UCSD-AML1 (cell line): ENCODE results near the gene FRAS1.
"Not testable (repeated sequence)": the region's sequence is repeated elsewhere in the genome, so short reads cannot be mapped to it uniquely, and the experiment has no call there.

Experiments
- DNase-seq: peaks from one replicate; lab custom pipeline; 2025; ENCODE audit not compliant: unreplicated experiment; lab: John Stamatoyannopoulos, UW

The FRAS1 gene

DNA sequence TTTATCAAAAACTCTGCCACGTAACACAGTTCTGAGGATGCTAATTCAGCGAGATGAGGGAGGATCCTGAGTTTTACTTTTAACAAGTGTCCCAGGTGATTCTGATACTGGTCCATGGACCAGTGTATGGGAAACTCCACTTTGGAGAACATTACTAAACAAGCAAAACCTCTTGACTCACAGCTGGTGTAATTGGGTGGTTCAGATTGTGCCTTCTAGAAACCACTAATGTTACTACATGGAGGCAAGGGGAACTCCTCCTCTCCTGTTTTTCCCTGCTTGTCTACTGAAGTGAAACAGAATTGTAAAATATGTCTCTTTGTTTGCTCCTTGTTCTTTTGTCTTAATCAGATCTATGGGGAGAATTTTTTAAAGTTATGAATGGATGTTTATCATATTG, 62.6 kb downstream of the FRAS1 start:
- DNase-seq = no peak

DNA sequence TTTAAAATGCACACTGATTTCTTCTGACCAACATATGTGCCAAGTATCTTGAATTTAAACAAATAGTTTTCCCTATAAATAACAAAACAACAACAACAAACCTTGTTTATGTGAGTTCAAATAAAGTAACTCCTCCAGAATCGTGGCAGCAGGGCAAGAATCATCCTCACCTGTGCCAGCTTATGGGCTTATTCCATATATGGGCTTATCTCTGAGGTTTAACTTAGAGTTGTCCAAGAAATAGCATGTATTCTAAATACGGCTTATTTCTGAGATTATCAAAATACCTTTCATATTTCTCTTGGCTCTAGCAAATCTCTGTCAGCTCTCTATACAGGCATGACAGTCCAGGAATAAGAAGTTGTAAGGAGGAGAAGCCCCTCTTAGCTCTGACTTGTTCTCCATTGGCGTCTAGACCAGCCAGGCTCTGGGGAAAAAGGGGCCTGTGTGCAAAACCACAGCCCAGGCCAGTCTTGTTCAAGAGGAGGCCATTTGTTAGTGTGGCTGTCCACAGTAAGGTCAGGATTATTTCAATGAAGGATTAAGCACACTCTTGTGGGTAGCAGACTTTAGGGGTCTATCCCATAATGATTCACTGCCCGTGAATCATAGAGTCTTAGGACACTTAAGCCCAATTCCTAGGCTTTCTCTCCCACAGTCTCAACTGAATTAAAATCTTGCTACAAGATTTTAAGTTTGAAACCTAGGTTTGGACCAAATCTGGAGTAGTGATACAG, 63.2 kb downstream of the FRAS1 start:
- DNase-seq = no peak

DNA sequence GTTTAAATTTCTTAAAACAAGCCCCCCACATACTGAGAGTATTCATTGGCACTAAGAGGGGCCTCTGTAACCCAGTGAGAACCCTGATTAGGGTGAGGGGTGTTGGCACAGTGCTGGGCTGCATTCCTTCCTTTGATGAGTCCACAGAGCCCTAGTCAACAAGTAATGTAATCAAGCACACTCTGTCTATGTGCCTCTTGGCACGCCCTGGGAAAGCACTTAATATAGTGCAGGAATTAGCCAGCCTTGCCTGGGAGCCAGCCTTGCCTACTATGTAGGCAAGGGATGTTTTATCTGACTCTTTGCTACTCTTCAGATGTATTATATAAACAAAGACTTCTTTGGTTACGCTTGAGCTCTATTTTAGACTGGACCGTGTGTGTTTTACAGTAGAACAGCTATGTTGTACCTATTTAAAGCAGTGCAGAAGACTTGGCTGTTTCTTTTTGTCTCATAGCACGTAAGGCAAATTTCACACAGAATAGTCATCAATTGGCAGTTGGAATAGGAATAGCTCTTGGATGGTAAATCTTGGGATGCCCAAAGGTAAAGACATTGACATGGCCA, 64.3 kb downstream of the FRAS1 start:
- no peak for DNase-seq

DNA sequence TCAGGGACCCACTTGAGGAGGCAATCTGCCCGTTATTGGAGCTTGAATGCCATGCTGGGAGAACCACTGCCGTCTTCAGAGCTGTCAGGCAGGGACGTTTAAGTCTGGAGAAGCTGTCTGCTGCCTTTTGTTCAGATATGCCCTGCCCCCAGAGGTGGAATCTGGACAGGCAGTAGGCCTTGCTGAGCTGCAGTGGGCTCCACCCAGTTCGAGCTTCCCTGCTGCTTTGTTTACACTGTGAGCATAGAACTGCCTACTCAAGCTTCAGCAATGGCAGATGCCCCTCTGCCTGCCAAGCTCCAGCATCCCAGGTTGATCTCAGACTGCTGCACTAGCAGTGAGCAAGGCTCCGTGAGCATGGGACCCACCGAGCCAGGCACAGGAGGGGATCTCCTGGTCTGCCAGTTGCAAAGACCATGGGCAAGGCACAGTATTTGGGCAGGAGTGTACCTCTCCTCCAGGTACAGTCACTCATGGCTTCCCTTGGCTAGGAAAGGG, 68.8 kb downstream of the FRAS1 start:
- DNase-seq = not testable (repeated sequence)

DNA sequence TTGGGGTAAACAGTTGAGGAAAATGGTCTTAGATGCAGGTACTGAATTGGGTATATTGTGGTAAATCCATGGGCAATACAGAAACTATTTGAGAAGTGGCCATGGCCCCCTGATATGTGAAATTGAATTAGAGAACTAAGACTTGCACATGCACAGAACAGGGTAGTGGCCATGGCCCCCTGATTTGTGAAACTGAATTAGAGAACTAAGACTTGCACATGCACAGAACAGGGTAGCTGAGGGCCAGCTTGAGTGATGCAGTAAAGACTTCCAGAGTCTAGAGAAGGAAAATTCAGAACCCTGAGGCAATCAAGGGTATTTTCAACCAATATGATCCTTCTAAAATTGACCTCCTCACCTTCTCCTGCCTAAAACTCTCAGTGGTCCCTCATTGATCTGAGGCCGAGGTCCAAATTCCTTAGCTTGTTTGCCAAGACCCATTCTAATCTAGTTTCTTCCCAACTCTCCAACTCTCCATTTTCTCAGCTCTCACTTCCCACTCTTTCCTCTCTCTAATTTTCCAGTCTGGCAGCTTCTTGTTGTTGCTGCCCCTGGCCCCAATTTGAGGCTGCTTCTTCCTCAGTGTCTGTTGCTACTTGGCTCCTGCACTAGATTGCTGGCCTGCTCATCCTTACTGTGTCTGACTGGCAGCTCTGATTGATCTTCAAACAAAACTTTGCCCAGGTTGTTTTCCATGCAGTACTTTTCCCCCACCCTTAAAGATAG, 72.4 kb downstream of the FRAS1 start:
- no peak for DNase-seq

DNA sequence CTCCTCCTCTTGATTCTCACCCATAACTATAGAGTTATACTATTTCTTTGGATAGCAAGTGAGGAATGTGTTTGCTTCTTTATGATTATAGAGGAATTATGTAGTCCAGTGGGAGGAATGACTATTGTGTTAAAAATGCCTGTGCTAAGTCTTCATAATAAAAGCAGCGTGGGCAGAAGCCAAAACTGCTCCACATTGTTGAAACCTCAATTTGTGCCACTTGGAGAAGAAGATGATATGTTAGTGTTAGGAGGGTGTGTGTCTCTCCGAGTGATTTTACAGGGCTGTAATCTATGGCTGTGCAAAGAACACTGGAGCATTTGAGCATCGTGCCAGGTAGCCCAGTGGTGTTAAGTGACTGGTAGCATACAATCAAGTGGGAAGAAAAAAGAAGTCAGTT, 74.3 kb downstream of the FRAS1 start:
- no peak for DNase-seq

DNA sequence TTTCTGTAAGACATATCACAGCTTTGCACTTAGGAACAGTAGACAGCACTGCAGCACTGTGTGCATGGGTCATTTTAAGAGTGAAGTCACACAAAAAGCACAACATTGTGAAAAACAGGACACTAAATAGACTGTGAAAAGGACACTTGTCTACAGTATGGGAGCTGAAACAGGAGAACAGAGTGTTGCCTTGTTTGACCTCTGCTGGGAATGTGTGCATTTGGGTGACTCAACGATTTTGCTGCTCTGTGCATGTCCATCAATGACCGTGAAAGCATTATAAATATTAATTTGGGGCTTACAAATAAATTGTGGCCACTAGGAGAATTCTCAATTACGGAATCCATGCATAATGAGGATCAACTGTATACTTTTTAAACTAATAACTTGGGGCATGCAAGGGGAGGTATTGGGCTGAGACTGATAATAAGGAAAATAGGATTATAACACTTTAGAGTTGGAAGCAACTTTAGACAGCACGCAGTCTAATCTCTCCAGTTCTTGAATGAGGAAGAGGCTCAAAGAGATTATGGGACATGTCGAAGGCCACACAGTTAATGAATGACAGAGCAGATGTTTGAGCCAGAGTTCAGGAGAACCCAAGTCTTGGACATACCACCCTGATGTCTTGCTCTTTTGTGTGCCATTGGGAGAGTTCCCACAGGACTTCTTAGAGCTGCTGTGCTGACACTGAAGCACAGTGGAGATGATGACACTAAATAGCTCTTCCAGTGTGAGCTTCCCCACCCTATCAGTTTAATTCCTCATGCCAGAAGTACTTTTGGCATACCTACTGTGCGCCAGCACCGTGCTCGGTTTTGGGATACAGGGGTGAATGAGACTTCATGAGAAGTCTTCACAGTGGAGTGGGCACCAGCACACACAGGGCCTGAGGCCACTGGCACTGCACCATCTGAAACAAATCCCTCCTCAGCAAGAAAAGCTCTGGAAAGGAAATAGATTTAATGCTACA, 79.3 kb downstream of the FRAS1 start:
- no peak for DNase-seq

DNA sequence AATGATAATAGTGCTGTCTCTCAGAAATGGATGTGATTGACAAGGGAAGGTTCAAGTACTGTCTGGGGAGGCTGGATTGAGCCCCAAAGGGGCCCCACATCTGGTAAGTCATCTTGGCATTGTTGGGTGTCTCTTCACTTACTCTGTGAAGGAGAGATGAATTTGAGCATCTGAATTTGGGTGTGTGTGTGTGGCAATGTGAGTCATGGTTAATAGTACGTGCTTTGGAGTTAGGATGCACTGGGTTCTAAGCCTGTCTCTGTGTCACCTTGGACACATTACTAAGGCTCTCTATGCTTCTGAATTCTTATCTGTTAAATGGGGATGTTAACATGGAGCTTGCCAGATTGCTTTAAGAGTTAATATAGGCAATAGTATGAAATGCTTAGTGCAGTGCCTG, 80.4 kb downstream of the FRAS1 start:
- no peak for DNase-seq

DNA sequence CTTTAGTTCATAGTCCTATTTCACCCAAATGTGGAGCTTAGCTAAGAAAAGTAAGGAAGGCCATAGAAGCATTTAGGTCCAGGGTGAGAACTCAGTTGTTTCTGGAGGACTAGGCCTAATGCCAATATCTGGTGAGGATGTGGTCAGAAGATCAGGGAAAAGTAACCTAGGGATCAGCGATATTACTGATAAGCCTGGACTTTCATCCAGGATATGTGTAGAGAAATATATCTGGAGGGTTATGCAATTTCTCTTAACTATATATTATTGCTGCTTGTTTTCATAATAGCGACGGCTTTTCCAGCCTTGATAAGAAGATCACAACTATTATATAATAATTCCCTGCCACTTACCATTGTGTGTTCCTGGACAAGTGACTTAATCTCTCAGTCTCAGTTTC, 81.1 kb downstream of the FRAS1 start:
- no peak for DNase-seq

DNA sequence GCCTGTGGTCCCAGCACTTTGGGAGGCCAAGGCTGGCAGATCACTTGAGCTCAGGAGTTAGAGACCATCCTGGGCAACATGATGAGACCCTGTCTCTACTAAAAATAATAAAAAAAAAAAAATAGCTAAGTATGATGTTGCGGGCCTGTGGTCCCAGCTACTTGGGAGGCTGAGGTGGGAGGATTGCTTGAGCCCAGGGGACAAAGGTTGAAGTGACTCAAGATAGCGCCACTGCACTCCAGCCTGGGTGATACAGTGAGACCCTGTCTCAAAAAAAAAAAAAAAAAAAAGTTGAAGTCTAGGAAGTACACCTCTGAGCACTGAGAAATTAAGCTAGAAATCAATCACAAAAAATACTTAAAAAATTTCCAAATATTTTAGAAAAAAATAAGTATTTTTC, 86.5 kb downstream of the FRAS1 start:
- DNase-seq = no peak

DNA sequence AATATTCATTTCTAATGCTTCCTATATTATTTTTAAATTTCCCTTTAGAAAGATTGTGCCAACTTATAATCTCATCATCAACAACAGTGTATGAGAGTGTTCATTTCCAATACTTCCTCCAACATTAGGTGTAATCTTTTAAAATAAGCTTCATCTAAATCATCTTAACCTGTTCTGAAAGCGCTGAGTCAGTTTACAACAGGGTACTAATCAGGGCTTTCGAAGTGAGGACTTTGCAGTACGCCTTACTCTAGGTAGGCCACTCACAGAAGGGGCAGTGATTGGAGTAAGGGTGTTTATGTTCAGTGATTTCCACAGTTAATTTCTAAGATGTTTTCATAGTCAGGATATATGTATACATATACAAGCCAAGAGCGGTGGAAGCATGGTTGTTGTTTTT, 87.9 kb downstream of the FRAS1 start:
- no peak for DNase-seq

DNA sequence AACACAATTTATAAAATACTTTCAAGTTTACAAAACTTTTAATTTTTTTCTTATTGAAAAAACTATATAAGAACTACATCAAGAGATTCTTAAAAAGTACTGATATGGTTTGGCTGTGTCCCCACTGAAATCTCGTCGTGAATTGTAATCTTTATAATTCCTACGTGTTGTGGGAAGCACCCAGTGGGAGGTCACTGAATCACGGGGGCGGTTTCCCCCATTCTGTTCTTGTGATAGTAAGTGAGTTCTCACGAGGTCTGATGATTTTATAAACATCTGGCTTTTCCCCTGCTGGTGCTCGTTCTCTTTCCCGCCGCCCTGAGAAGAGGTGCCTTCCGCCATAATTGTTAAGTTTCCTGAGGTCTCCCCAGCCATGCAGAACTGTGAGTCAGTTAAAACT, 88.5 kb downstream of the FRAS1 start:
- no peak for DNase-seq

DNA sequence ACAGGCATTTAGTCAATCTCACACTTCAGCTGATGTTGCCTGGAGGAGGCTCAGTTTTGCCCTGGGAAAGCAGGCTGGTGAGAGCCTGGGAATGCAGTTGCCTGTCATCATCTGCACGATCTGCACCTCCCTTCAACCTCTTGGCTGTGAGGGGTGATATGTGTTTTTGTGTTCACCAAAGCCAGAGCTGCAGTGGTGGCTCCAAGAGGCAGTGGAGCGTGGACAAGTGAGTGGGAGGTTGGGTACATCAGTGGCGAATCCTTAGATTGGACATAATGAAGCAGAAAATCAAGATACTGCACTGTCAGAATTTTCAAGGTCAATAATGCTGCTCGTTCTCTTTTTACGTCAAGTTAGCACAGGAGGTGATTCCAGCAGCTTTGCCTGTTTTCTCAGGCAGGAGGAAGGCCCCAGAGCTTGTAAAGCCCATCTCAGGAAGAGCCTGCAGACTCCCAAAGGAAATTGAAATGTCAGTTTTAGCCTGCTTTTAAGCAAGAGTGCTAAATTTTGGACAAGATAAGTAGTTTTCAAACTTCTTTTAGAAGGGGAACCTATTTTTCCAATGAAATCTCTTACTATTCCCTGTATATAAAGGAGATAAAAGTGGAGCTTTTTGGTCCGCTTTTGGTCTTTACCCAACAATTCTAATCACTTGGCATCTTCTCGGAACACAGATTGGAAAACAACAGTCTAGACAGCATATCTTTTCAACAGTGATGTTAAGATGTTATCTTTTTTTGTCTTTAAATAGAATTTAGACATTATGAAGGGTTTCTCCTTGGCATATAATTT, 92.8 kb downstream of the FRAS1 start:
- no peak for DNase-seq

DNA sequence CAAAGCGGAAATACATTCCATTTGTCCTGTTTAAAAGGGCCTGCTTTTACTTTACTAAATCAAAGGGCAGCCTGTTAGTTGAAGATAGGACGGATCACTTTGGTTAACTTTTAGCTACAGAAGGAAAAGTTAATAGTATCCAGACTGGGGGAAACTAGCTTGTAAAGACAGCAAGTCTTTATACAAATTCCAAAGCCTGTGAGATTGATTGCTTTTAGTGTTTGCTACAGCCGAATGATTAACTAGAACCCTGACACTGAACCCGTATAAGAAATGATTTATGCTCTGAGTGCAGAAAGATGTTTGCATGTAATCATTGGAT, 93.4 kb downstream of the FRAS1 start:
- DNase-seq = no peak

DNA sequence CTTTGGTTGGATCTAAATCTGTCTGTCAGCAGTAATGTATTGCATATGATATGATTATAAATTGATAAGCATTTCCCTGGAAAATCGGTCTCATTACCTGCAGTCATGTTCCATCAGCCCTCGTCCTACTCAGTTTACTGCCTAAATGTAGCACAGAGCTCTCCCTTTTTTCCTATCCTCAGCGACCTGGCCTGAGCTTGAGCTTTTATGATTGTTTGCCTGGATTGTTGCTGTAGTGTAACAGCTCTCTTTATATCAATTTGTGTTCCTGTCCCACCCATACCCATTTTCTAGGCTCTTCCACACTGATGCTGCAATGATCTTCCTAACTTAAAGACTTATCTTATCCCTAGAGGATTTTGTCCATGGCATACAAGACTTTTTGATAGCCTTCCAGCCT, 95.7 kb downstream of the FRAS1 start:
- DNase-seq = no peak

DNA sequence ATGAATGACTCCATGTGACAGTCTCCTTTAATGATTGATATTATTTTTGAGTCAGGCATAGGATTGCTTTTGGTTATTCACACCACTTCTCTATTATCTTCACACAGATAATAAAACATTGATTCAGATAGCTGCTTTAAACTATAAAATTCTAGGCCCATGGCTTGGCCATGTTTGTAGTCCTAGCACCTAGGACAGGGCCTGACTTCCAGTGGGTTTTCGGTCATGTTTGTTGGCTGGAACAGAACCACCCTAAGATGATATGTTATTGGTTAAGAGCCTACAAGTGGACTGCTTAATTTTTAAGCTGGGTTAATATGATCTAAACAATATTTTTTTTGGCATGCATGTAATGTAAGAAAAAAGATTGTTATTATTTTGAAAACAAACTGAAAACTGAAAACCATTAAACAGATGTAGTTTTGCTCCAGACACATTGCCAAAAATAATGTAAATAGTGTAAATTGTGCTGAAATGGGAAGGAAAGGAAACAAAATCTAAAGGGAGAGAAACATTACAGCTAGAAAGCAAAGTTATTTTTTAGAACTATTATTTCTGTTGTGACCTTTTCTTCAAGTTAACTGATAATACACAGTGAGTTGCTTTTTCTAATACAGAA, 98.0 kb downstream of the FRAS1 start:
- no peak for DNase-seq

DNA sequence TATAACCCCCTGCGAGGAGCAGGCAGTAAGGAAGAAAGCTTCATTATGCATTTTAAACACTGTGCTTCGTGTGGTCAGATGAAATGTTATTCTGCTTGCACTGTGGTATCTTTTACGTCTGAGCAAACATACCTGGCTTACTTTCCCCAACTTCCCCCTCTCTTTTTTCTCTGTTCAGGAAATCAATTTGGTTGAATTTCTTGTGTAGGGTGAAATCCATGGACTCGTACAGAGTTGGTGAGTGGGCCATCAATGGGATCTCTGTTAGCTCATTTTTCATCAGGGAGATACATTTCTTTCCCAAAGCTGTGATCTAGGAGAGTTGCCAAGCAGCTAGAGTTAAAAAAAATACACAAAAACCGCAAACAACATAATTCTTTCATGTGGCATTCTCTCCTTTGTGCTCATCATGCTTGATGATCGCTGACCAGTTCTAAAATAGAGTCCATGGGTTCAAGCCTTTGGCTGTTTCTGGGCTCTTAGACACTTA, 98.5 kb downstream of the FRAS1 start:
- DNase-seq = no peak

DNA sequence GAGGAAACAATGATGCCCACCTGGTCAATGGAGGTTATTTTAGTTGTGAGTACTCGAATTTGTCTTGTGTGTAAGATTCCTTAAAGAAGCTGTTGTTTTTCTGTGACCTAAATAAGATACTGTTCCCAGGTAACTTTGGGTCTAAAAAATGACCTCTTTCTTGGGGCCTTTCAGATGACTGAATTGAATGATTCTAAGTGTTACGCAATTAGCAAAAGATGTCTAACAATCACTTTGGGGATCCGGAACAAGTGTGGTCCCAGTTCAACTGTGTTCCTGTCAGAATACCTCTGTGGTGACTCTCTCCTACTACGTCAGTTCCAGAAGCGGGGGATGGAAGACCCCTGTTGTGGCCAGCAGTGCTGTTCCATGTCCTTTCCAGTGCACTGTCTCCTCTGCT, 99.4 kb downstream of the FRAS1 start:
- no peak for DNase-seq

DNA sequence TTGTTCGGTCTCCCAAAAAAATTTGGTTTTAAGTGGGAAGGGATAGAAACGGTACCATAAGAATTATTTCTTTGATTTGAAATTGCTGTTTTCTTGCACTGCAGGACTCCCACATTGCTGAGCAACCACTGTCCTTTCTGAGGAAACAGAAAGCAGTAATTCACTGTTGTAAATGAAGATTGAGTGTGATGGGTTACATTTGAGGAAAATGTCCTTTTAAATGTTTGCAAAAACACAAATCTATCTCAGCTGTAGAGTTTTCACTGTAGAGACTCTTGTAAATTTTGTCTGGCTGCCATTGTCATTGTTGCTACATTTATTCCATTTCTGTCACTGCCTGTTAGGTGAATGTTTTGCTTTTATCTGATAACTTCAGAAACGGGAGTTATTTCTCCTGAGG, 105.2 kb downstream of the FRAS1 start:
- no peak for DNase-seq

DNA sequence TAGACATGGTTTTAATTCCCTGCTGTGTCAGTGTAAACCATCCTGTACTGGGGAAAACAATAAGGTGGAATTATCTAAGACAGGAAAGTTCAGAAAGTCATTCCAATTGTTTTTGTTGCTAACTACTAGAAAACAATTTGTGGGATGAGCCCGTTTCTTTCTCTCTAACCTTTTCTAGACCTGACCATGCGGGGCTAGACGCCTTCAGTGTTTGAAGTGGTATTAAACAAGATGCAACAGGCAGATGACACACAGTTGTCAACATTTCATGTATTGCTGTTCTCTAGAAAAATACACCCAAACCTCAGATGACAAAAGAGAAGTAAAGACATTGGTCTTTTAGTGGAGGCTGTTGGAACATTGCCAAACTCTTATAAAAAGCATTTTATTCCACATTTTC, 105.7 kb downstream of the FRAS1 start:
- DNase-seq = no peak
